ENCODE measurements around the gene ZNF503.

Gene ZNF503

GRCh38 chr10:75406462-75407223 is 5.1 kb upstream of the ZNF503 start:
- TF ChIP-seq POLR2A (IDR thresholded peaks at IDR 0.05; ENCODE audit: extremely low read depth, insufficient read length): no peak
- no peak for TF ChIP-seq MYC (IDR thresholded peaks at IDR 0.05; ENCODE audit: low read depth, low read length)
- no peak for TF ChIP-seq CTCF (IDR thresholded peaks at IDR 0.05; ENCODE audit: low read depth, low read length)
- TF ChIP-seq MAX (IDR thresholded peaks at IDR 0.05; ENCODE audit: low read depth, low read length): no peak
- no peak overlapping the region for H3K4me3 ChIP-seq (ENCODE audit: low read depth, low read length)
- DNase-seq (ENCODE audit: low read depth): no peak

GRCh38 chr10:75405598-75406461 is 4.3 kb upstream of the ZNF503 start:
- DNase-seq (ENCODE audit: low read depth): no peak
- no peak overlapping the region for H3K4me3 ChIP-seq (ENCODE audit: low read depth, low read length)
- TF ChIP-seq CTCF (IDR thresholded peaks at IDR 0.05; ENCODE audit: low read depth, low read length) (no peak), MYC (IDR thresholded peaks at IDR 0.05; ENCODE audit: low read depth, low read length) (no peak), POLR2A (IDR thresholded peaks at IDR 0.05; ENCODE audit: extremely low read depth, insufficient read length) (no peak), MAX (IDR thresholded peaks at IDR 0.05; ENCODE audit: low read depth, low read length) (no peak)

- no peak for DNase-seq (ENCODE audit: low read depth)
- no peak overlapping the region for H3K4me3 ChIP-seq (ENCODE audit: low read depth, low read length)
These were observed 3.4 kb upstream of the ZNF503 start for GRCh38 chr10:75404815-75405597.

GRCh38 chr10:75403939-75404814 is 2.6 kb upstream of the ZNF503 start:
- H3K4me3 ChIP-seq (ENCODE audit: low read depth, low read length): no peak overlapping the region
- no peak for DNase-seq (ENCODE audit: low read depth)
- TF ChIP-seq POLR2A (IDR thresholded peaks at IDR 0.05; ENCODE audit: extremely low read depth, insufficient read length) (no peak), MAX (IDR thresholded peaks at IDR 0.05; ENCODE audit: low read depth, low read length) (no peak), MYC (IDR thresholded peaks at IDR 0.05; ENCODE audit: low read depth, low read length) (no peak), CTCF (IDR thresholded peaks at IDR 0.05; ENCODE audit: low read depth, low read length) (no peak)

More at GRCh38 chr10:75404815-75405597, 3.4 kb upstream of the ZNF503 start:
- TF ChIP-seq POLR2A (IDR thresholded peaks at IDR 0.05; ENCODE audit: extremely low read depth, insufficient read length) (no peak), MAX (IDR thresholded peaks at IDR 0.05; ENCODE audit: low read depth, low read length) (no peak), MYC (IDR thresholded peaks at IDR 0.05; ENCODE audit: low read depth, low read length) (no peak), CTCF (IDR thresholded peaks at IDR 0.05; ENCODE audit: low read depth, low read length) (no peak)

Measured in NB4 (cell line).